Activated effector memory CD4-positive, alpha-beta T cell treated with anti-CD3 and anti-CD28 coated beads, Interleukin-2, amount 50 U/mL, for 16 hours (primary cell): Measurements from ENCODE around the gene PAN3.

Source experiments
- DNase-seq: peaks from one replicate; pipeline ENCODE4 v3.0.0-alpha.2; 2020

Gene PAN3

GRCh38 chr13:28340272-28340793, 202.0 kb downstream of the PAN3 start:
- DNase-seq: no peak

GRCh38 chr13:28342251-28342650, 203.9 kb downstream of the PAN3 start:
- no peak for DNase-seq

GRCh38 chr13:28344163-28344562, 205.8 kb downstream of the PAN3 start:
- DNase-seq: no peak
